Choroid plexus epithelial cell (primary cell): ENCODE results near the gene MVB12B.
A peak's percentile ranks its signal among the peaks of the same experiment; 100 is the strongest.

Experiments
- DNase-seq: peaks from one replicate; pipeline ENCODE4 v3.0.0-alpha.2; 2010; ENCODE audit warnings: low read depth
- H3K4me3 ChIP-seq: 2 replicates; pipeline ENCODE4 v1.5.1; 2011; ENCODE audit warnings: low read depth, mild to moderate bottlenecking, control low read depth, low read length, moderate library complexity
- TF ChIP-seq, protein P1 (sequence below): conservative IDR thresholded peaks from 2 replicates; pipeline ENCODE4 v1.5.1; 2011; ENCODE audit warnings: low read depth, mild to moderate bottlenecking, control low read depth, inconsistent platforms, low read length, moderate library complexity

The MVB12B gene

GRCh38 chr9:126380447-126380846 lies 53.8 kb downstream of the MVB12B start:
- TF ChIP-seq, protein P1, sequence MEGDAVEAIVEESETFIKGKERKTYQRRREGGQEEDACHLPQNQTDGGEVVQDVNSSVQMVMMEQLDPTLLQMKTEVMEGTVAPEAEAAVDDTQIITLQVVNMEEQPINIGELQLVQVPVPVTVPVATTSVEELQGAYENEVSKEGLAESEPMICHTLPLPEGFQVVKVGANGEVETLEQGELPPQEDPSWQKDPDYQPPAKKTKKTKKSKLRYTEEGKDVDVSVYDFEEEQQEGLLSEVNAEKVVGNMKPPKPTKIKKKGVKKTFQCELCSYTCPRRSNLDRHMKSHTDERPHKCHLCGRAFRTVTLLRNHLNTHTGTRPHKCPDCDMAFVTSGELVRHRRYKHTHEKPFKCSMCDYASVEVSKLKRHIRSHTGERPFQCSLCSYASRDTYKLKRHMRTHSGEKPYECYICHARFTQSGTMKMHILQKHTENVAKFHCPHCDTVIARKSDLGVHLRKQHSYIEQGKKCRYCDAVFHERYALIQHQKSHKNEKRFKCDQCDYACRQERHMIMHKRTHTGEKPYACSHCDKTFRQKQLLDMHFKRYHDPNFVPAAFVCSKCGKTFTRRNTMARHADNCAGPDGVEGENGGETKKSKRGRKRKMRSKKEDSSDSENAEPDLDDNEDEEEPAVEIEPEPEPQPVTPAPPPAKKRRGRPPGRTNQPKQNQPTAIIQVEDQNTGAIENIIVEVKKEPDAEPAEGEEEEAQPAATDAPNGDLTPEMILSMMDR, result no peak
- H3K4me3 ChIP-seq, result no peak overlapping the region
- DNase-seq, result no peak

- DNase-seq, result no peak
- no peak overlapping the region for H3K4me3 ChIP-seq
- TF ChIP-seq, protein P1, result no peak
These were observed 54.6 kb downstream of the MVB12B start for GRCh38 chr9:126381195-126381594.

- DNase-seq, result no peak
These were observed 56.9 kb downstream of the MVB12B start for GRCh38 chr9:126383406-126384046.

GRCh38 chr9:126384926-126385325 lies 58.3 kb downstream of the MVB12B start:
- H3K4me3 ChIP-seq, result no peak overlapping the region
- DNase-seq, result no peak
- TF ChIP-seq, protein P1, result no peak

More at GRCh38 chr9:126383406-126384046, 56.9 kb downstream of the MVB12B start:
- TF ChIP-seq, protein P1, result no peak
- H3K4me3 ChIP-seq, result no peak overlapping the region

- DNase-seq, result peak; percentile 54
- H3K4me3 ChIP-seq, result no peak overlapping the region
- TF ChIP-seq, protein P1, result peak; percentile 62
These were observed 59.5 kb downstream of the MVB12B start for GRCh38 chr9:126386088-126386487.

- TF ChIP-seq, protein P1, result no peak
- H3K4me3 ChIP-seq, result no peak overlapping the region
- no peak for DNase-seq
These were observed 60.1 kb downstream of the MVB12B start for GRCh38 chr9:126386776-126387175.
